ENCODE results near the gene TNRC6C. TPM values are rescaled to one million over a fixed set of nuclear protein-coding genes. Genes with fewer than 3 reads are reported as not detected.
A peak's percentile ranks its signal among the peaks of the same experiment; 100 is the strongest.

TNRC6C gene
- total and polyA plus RNA-seq, 2 of the 13 experiments (the other 11 are each of a cell fraction or from before 2014, with no cell fraction given) = 0.66 to 4.9 TPM

DNA sequence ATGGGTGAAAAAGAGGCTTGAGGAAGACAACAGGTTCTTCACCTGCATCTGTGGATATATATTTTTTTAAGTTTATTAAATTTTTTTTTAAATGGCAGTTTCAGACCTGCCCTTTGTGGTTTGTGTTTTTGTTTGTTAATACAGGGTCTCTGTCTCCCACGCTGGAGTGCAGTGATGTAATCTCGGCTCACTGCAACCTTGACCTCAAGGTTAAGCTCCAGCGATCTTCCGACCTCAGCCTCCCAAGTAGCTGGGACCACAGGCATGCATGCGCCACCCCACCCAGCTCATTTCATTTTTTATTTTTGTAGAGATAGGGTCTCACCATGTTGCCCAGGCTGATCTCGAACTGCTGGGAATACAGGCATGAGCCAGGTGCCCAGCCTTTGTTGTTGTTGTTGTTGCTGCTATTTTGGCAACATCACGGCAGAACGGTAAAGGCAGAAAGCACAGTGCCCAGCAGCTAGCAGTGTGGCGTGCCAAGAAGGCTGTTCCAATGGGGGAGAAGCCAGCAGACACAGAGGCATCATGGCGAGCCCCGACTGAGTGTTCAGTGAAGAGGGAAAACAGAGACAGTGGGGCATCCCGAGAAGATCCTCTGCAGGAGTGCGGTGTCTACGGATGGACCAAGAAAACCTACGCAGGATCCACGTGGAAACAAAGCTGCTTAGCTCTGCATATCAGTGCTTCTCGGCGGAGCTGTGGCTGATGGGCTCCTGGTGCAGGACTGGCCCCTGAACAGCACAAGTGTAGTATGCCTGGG lies 150.4 kb downstream of the TNRC6C start (continued):
- no peak for TF ChIP-seq NCOA5 (CRISPR knock-in tag; IDR thresholded peaks at IDR 0.05)
- no peak for TF ChIP-seq POGZ (CRISPR knock-in tag; IDR thresholded peaks at IDR 0.05)
- no peak for TF ChIP-seq ETV6 (CRISPR knock-in tag; conservative IDR thresholded peaks at IDR 0.05)
- TF ChIP-seq THAP9 (CRISPR knock-in tag; IDR thresholded peaks at IDR 0.05; ENCODE audit: borderline replicate concordance) = no peak
- TF ChIP-seq SSRP1 (CRISPR knock-in tag; IDR thresholded peaks at IDR 0.05) = no peak
- 0 out of 2 replicates have a peak, but pooled peaks have one; percentile 27 for TF ChIP-seq ZNF768 (CRISPR knock-in tag; IDR thresholded peaks at IDR 0.05)
- TF ChIP-seq TRAFD1 (CRISPR knock-in tag; IDR thresholded peaks at IDR 0.05; ENCODE audit: borderline replicate concordance) = no peak
- no peak for TF ChIP-seq TOPORS (CRISPR knock-in tag; IDR thresholded peaks at IDR 0.05)
- TF ChIP-seq, protein P1, sequence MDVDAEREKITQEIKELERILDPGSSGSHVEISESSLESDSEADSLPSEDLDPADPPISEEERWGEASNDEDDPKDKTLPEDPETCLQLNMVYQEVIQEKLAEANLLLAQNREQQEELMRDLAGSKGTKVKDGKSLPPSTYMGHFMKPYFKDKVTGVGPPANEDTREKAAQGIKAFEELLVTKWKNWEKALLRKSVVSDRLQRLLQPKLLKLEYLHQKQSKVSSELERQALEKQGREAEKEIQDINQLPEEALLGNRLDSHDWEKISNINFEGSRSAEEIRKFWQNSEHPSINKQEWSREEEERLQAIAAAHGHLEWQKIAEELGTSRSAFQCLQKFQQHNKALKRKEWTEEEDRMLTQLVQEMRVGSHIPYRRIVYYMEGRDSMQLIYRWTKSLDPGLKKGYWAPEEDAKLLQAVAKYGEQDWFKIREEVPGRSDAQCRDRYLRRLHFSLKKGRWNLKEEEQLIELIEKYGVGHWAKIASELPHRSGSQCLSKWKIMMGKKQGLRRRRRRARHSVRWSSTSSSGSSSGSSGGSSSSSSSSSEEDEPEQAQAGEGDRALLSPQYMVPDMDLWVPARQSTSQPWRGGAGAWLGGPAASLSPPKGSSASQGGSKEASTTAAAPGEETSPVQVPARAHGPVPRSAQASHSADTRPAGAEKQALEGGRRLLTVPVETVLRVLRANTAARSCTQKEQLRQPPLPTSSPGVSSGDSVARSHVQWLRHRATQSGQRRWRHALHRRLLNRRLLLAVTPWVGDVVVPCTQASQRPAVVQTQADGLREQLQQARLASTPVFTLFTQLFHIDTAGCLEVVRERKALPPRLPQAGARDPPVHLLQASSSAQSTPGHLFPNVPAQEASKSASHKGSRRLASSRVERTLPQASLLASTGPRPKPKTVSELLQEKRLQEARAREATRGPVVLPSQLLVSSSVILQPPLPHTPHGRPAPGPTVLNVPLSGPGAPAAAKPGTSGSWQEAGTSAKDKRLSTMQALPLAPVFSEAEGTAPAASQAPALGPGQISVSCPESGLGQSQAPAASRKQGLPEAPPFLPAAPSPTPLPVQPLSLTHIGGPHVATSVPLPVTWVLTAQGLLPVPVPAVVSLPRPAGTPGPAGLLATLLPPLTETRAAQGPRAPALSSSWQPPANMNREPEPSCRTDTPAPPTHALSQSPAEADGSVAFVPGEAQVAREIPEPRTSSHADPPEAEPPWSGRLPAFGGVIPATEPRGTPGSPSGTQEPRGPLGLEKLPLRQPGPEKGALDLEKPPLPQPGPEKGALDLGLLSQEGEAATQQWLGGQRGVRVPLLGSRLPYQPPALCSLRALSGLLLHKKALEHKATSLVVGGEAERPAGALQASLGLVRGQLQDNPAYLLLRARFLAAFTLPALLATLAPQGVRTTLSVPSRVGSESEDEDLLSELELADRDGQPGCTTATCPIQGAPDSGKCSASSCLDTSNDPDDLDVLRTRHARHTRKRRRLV (CRISPR knock-in tag; IDR thresholded peaks at IDR 0.05) = no peak
- 0 out of 2 replicates have a peak, but pooled peaks have one; percentile 36 for TF ChIP-seq MED1 (CRISPR knock-in tag; IDR thresholded peaks at IDR 0.05)
- 0 out of 2 replicates have a peak, but pooled peaks have one; percentile 17 for TF ChIP-seq NCOA2 (CRISPR knock-in tag; IDR thresholded peaks at IDR 0.05)
- TF ChIP-seq CCDC6 (CRISPR knock-in tag; IDR thresholded peaks at IDR 0.05) = no peak
- no peak for TF ChIP-seq KMT2B (CRISPR knock-in tag; IDR thresholded peaks at IDR 0.05)
- no peak for TF ChIP-seq IKZF5 (CRISPR knock-in tag; IDR thresholded peaks at IDR 0.05)
- no peak for TF ChIP-seq KAT2B (IDR thresholded peaks at IDR 0.05; ENCODE audit: borderline replicate concordance, low read depth, low read length)
- TF ChIP-seq EP300 (IDR thresholded peaks at IDR 0.05; ENCODE audit: low read depth in 2 of 2, low read length in 2 of 2) = no peak
- no peak for TF ChIP-seq EP300 (CRISPR knock-in tag; IDR thresholded peaks at IDR 0.05; ENCODE audit: borderline replicate concordance)
- TF ChIP-seq, protein P2, sequence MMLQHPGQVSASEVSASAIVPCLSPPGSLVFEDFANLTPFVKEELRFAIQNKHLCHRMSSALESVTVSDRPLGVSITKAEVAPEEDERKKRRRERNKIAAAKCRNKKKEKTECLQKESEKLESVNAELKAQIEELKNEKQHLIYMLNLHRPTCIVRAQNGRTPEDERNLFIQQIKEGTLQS (CRISPR knock-in tag; IDR thresholded peaks at IDR 0.05) = 0 out of 2 replicates have a peak, but pooled peaks have one; percentile 14
- TF ChIP-seq AKAP8 (CRISPR knock-in tag; IDR thresholded peaks at IDR 0.05) = 0 out of 2 replicates have a peak, but pooled peaks have one; percentile 28
